ACC112 (cell line): ENCODE results near the gene GZMM.

ENCODE experiments used
- H2AFZ ChIP-seq: fragments of 200-600 bp; sonication (generic); one replicate; pipeline ENCODE4 v1.6.0; 2017; ENCODE audit warnings: antibody characterized with exemption, low read length; ENCODE audit not compliant: unreplicated experiment
- H3K27ac ChIP-seq: fragments of 200-600 bp; sonication (generic); 2 replicates; pipeline ENCODE4 v1.5.1; 2014; ENCODE audit warnings: low read depth, mild to moderate bottlenecking, antibody characterized with exemption, low read length, moderate library complexity
- H3K27me3 ChIP-seq: fragments of 200-600 bp; sonication (generic); 2 replicates; pipeline ENCODE4 v1.6.1; 2014; ENCODE audit warnings: mild to moderate bottlenecking, antibody characterized with exemption, low read length, moderate library complexity, mixed read lengths; ENCODE audit not compliant: insufficient read depth
- H3K36me3 ChIP-seq: fragments of 200-600 bp; sonication (generic); 2 replicates; pipeline ENCODE4 v1.6.1; 2016; ENCODE audit warnings: mild to moderate bottlenecking, antibody characterized with exemption, low read length, moderate library complexity, mixed read lengths; ENCODE audit not compliant: insufficient read depth
- H3K4me1 ChIP-seq: fragments of 200-600 bp; sonication (generic); one replicate; pipeline ENCODE4 v1.6.1; 2016; ENCODE audit warnings: low read length, mixed read lengths; ENCODE audit not compliant: insufficient read depth, unreplicated experiment, control insufficient read depth
- H3K4me3 ChIP-seq: fragments of 200-600 bp; sonication (generic); 2 replicates; pipeline ENCODE4 v1.5.1; 2014; ENCODE audit warnings: mild to moderate bottlenecking, low read depth, low read length
- H3K79me2 ChIP-seq: fragments of 200-600 bp; sonication (generic); one replicate; pipeline ENCODE4 v1.6.0; 2016; ENCODE audit warnings: low read length; ENCODE audit not compliant: control insufficient read depth, unreplicated experiment, insufficient read depth

GZMM gene

DNA sequence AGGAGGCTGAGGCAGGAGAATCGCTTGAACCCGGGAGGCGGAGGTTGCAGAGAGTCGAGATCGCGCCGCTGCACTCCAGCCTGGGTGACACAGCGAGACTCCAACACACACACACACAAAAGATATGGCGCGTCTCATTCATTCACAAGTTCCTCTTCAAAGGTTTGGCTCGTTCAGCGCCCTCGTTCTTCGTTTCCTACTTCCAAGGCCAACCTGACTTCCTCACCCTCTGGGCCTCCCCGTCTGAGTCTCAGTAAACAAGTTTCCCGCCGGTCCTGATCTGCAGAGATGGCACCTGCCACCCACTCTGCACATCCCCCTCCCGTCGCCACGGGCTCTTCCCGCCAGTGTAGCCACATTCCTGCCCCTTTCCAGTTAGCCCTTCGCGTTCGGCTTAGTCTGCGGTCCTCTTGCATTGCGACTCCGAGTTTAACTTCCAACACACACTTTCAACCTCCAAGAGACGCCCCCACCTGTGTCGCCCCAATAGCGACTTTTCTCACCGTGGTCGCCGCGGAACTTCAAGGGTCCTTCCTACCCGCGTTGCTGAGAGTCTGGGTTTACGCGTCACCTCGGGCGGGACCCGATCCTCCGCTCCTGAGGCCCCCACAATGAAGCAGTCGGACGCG is 27.2 kb downstream of the GZMM start:
- Histone ChIP-seq H2AFZ (peak overlapping the region; percentile 91), H3K4me1 (peaks cover 15% of the 10 kb centered on the region), H3K4me3 (peak overlapping the region; percentile 93), H3K79me2 (peaks cover 33% of the 10 kb centered on the region), H3K36me3 (no peaks in the 10 kb centered on the region), H3K27me3 (no peaks in the 10 kb centered on the region), H3K27ac (peak overlapping the region; percentile 69; the same call in 1 of the 2 replicates)

DNA sequence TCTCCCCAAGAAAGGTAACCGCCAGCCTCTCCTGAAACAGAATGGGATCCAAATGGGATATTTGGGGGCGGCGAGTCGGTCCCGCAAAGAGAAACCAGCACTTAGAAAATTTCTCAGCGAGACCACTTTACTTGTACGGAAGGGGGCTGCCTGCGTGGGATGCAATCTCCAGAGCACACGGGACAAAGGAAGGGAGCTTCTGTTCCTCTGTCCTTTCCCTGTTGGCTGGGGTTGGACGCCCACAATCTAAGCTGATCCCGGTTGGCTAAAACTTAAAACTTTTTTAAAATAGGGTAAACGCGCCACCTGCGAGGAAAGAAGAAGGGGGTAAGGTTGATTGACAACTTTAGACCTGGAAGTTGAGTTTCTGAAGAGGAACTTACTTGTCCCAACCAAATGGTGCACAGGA is 27.7 kb downstream of the GZMM start:
- Histone ChIP-seq H3K27ac (peak overlapping the region; percentile 69; the same call in 1 of the 2 replicates), H3K36me3 (no peaks in the 10 kb centered on the region), H3K4me1 (peaks cover 16% of the 10 kb centered on the region), H3K4me3 (peak overlapping the region; percentile 93), H3K79me2 (peaks cover 37% of the 10 kb centered on the region), H2AFZ (peak overlapping the region; percentile 91), H3K27me3 (no peaks in the 10 kb centered on the region)

DNA sequence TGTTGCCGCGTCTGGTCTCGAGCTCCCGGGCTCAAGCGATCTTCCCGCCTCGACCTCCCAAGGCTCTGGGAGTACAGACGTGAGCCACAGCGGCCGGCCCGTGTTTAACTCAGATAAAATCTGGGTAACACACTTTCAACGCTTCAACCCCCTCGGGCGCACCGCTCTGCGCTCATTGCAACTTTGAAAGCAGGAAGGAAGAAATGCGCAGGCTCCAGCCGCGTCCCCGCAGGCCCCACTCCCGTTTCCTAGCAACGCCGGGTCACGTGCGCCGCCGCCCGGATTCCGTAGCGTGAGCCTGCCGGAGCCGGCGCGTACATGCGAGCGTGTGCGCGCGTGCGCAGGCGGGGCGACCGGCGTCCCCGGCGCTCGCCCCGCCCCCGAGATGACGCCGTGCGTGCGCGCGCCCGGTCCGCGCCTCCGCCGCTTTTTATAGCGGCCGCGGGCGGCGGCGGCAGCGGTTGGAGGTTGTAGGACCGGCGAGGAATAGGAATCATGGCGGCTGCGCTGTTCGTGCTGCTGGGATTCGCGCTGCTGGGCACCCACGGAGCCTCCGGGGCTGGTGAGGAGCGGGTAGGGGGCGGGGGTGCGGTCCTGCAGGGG is 28.4 kb downstream of the GZMM start, which contains the start of gene BSG:
Gene BSG (plus strand): TSS at position 457 of the 603 bp plus-strand sequence. CDS start 39 bp downstream, at position 496.
- Histone ChIP-seq H3K27ac (peak within 1 kb of the TSS; percentile 69), H3K27me3 (no peaks in the 10 kb centered on the region), H3K36me3 (no peaks in the 10 kb centered on the region), H3K4me1 (peaks cover 16% of the 10 kb centered on the region), H2AFZ (peak within 1 kb of the TSS; percentile 91), H3K79me2 (peaks cover 43% of the 10 kb centered on the region), H3K4me3 (peak within 1 kb of the TSS; percentile 93)

DNA sequence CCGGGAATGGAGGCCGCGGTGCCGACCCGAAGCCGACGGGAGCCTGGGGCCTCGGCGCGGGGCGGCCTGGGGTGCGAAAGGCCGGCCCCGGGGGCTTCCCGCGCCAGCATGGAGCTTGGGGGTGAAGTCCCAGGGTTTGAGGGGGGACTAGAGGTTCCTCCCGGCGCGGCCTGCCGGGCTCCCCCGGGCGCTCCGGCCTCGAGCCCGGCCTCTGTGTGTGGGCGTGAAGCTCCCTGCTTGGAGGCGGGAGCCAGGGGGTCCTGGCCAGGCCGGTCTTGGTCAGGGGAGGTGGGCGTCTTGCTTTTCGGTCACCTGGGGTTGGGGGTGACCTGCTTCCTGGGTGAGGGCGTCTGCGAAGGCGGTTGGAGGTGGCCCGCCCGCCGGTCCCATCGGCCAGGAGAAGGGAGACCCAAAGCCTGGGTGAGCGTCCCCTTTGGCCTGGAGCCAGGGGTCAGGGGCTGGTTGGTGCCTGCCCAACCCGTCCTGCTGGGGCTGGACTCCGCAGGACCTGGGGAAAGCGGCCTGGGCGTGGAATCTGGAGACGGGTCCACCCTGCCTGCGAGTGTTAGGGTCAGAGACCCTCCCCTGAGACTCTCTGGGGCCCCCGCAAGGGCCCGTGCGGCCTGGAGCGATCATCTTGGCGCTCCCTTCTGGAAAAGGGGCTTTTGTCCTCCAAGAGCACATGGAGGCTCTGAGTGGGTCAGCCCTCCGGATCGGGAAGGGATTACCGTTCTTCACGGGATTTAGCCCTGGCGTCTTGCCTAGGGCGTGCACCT is 29.1 kb downstream of the GZMM start:
- Histone ChIP-seq H3K4me3 (peak overlapping the region; percentile 93), H3K4me1 (peaks cover 16% of the 10 kb centered on the region), H3K79me2 (peaks cover 50% of the 10 kb centered on the region), H3K36me3 (no peaks in the 10 kb centered on the region), H3K27me3 (no peaks in the 10 kb centered on the region), H2AFZ (no peak overlapping the region), H3K27ac (peak overlapping the region; percentile 55)

DNA sequence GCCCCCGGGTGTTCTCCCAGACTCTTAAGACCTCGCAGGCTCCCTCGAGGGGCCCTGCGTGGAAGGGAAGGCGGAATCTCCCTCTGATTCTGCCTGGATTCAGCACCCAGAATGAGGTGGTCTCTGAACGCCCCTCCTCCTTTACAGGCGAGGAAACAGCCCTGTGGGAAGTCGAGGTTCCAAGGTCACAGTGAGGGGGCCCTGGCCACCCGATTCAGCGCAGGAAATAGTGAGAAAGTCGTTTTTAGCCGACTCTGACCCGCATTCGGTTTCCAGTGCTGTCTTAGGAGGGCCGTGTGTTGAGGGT is 29.6 kb downstream of the GZMM start:
- Histone ChIP-seq H3K27ac (peak overlapping the region; percentile 55; the same call in 1 of the 2 replicates), H3K79me2 (peaks cover 56% of the 10 kb centered on the region), H3K36me3 (no peaks in the 10 kb centered on the region), H3K27me3 (no peaks in the 10 kb centered on the region), H3K4me1 (peaks cover 16% of the 10 kb centered on the region), H2AFZ (no peak overlapping the region), H3K4me3 (peak overlapping the region; percentile 93)

DNA sequence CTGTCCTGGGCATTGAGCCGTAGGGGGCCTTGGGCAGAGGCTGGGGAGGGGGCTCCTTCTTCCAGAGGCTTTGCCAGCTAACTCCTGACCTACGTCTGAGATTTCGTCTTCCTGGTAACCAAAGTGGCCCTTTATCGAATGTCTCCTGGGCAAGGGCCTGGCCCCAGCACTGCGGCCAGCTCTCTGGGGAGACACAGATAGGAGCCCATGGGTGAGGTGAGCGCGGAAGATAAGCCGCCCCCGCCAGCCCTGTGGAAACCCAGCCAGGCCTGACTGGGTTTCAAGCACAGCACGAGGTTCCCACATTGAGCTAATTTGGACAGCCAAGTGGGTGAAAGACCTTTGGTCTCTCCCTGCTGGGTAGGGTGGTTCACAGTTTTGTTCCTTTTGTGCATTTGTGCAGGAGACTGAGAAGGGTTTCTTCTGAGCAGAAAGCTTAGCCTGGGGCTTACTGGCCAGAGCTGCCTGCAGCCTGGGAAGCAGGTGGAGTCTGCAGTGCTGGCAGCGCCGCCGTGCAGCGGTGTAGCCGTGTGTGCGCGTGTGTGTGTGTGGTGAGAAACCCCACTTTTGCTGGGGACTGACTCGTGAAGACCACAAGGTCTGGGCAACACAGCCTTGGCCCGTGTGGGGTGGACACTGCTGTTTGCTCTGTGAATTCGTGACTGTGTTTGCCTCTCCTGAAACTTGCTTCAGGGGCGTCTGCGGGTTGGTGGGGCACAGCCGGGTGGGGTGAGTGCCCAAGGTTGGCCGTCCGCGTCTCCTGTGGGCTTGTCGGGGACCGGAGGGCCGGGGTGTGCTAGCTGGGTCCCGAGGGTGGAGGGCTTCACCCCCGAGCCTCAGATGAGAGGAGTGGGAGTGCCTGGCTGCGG is 31.0 kb downstream of the GZMM start:
- Histone ChIP-seq H3K27ac (peak overlapping the region; percentile 10; the same call in 1 of the 2 replicates), H2AFZ (no peak overlapping the region), H3K27me3 (no peaks in the 10 kb centered on the region), H3K36me3 (no peaks in the 10 kb centered on the region), H3K4me3 (peak overlapping the region; percentile 71), H3K4me1 (peaks cover 16% of the 10 kb centered on the region), H3K79me2 (peaks cover 68% of the 10 kb centered on the region)

DNA sequence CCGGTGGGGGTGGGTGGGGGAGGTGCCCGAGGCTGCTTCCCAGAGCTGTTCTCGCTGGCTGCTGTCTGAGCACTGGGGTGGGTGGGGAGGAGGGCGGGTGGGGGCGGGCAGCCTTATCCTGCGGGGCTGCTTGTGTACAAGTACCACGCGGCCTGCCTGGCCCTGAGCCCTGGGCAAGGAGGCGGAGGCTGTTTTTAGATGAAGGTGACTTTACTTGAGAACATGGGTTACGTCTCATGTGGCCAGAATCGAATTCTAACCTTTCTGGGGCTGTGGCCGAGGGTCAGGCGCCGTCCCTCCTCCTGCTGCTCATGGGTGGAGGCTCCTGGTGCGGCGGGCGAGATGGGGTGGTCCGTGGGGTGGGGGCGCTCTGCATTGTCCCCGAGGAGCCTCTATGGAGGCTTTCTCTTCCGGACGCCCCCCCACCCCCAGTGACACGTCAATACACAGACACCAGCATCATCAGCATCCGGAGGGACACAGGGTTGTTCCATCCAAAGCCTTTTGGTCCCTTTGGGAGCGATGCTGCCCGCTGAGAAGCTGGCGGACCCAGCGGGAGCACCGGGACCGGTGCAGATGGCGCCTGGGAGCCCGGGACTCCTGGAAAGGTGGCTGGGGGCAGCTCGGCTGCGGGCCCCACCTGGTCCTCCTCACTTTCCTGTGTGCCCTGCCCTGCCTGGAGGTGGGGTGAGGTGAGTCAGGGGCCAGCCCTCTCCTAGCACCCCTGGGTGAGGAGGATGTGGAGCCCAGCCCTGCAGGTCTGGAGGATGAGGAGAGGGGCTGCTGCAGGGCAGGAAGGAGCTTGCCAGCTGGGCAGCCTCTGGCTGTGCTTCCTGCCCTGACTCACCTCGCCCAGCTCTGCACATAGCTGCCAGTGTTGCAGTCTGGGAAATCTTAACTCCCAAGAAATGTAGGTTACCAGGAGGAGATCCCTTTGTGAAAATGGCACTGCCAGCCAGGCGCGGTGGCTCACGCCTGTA is 32.0 kb downstream of the GZMM start:
- peaks cover 72% of the 10 kb centered on the region for H3K79me2 ChIP-seq
- peak overlapping the region; percentile 19; the same call in 1 of the 2 replicates for H3K27ac ChIP-seq
- H3K4me3 ChIP-seq = peak overlapping the region; percentile 47; the same call in 1 of the 2 replicates
- H3K4me1 ChIP-seq = peaks cover 16% of the 10 kb centered on the region
- H2AFZ ChIP-seq = no peak overlapping the region
- no peaks in the 10 kb centered on the region for H3K27me3 ChIP-seq
- no peaks in the 10 kb centered on the region for H3K36me3 ChIP-seq

DNA sequence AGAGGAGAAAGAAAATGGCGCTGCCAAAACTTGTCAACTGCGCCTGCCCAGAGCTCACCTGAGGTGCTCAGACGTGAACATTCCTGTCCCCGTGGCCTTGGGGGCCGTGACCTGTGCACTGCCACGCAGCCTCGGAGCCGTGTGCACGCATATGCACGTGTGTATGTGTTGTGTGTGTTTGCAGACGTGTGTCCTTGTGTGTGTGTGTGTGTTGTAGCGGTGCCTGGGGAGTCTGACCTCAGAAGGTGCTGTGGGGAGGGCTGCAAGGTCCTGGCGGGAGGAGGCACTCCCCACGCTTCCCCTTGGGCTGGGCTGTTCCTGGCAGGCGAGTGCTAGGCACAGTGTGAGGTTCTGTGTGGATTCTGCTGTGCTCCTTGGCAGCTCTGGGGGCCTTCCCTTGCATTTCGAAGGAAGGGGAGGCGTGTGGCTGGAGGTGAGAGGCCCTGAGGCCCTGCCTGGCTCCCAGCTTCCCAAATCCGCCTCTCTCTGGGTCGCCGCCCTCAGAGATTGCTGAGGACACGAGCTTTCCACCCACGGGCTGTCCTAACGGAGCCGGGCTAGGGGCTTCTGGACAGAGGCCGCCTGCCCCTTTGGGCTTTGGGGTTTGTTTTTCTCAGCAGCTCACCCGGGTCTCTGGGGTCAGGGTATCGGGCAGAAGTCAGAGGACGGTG is 33.0 kb downstream of the GZMM start:
- H3K27me3 ChIP-seq = no peaks in the 10 kb centered on the region
- H3K4me3 ChIP-seq = no peak overlapping the region
- no peak overlapping the region for H3K27ac ChIP-seq
- no peaks in the 10 kb centered on the region for H3K36me3 ChIP-seq
- H3K4me1 ChIP-seq = peaks cover 16% of the 10 kb centered on the region
- H3K79me2 ChIP-seq = peaks cover 72% of the 10 kb centered on the region
- H2AFZ ChIP-seq = no peak overlapping the region
